Stimulated activated naive CD4-positive, alpha-beta T cell (primary cell): ENCODE measurements around the gene ZNF488.

Source experiments
- DNase-seq, 6 experiments: peaks; one replicate each; lab custom pipeline; 2025; lab: John Stamatoyannopoulos, UW

Gene ZNF488

DNA sequence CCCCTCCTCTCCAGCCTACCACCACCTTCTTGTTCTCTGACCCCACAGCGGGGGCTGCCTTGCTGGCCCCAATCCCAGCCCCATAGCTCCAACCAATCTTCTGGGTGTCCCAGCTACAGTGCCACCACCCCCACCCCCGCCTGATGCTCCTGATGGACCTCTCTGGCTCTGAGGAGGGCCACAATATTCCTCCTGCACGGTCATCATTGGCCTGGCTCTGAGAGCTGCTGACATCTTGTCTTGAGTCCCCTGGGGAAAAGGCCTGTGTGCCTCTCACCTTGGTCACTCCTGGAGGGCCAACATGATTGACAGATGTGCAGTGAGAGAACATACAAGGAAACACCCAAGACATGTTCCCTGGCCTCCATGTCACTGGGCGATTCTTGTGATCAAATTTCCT lies 54.2 kb downstream of the ZNF488 start:
- no peak for DNase-seq

DNA sequence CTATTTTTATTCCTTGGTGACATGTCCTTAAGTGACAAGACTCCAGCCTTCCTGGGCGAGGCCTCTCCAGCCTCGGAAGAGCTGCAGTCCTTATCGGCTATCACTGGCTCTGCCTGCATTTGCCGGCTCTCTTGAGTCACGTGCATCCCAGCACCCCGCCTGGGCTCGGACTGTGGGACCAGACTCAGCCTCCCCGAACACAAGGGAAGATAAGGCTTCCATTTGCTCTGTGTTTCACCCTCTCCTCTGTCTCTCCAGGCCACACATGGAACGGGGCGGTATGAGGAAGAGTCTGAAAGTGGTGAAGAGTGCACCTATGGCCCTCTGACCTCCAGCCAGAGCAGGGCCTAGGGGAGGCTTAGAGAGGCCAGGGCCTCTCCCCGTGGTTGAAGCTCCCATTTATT lies 57.2 kb downstream of the ZNF488 start:
- no peak for DNase-seq

DNA sequence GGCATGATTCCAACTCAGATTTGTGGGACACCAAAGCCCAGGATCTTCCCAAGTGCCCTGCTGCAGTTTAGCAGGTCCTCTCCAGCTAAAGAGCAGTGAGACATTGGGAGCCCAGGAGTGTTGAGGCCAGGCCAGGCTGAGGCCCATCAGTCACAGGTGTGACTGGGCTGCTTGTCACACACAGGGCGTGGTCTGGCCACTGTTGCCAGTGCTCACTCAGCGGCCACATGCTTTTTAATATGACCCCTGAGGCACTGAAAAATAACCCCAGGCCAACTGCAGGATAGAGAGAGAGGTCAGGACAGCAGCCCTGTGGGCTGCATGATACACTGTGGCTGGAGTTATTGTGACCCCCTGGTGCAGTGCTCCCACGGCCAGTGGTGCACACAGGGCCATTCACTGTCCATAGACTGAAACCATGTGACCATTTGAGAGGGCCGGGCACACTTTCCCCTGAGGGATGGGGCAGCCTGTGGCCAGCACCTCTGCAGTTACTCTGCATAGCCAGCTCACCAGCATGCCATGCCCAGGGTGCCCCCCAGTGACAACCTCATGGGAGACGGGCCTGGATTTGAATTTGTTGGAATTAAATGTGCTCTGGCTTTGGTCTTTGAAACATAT lies 57.7 kb downstream of the ZNF488 start:
- DNase-seq: no peak

- no peak for DNase-seq
Measured at GRCh38 chr10:47325303-47326291, 58.5 kb downstream of the ZNF488 start.

DNA sequence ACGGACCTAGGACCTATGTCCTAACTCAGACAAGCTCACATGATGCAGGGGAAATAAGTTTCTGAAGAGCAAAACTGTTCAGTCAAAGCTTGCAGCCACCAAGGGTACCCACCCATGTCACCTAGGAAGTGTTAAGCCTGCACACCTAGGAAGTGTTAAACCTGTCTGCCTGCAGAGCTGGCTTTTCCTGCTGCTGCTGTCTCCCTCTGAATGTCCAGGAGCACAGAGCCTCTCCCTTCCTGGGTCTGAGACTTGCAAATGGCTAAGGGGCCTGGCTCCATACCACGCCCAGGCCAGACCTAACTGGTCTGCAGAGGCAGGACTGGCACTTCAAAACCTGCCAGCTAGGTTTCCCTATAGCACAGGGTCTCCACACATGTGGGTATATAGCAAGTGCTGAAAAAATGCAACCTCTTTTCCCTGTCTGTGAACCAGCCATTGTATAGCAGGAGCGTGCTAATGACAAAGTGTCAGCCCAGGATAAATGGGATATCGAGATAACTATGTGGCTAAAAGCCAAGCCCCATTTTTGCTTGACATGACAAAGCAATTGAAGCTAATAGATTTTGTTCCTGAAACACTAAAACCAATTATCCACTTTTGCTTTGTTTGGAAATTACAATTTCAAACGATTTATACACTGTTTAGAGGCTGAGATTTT lies 60.3 kb downstream of the ZNF488 start:
- DNase-seq: no peak

GRCh38 chr10:47323087-47323486 lies 61.0 kb downstream of the ZNF488 start:
- DNase-seq: no peak

- no peak for DNase-seq
Measured at GRCh38 chr10:47322300-47323061, 61.6 kb downstream of the ZNF488 start, which contains the start of gene GDF2. GDF2 (plus strand) TSS chr10:47322454; CDS start chr10:47322669, 215 bp downstream.

DNA sequence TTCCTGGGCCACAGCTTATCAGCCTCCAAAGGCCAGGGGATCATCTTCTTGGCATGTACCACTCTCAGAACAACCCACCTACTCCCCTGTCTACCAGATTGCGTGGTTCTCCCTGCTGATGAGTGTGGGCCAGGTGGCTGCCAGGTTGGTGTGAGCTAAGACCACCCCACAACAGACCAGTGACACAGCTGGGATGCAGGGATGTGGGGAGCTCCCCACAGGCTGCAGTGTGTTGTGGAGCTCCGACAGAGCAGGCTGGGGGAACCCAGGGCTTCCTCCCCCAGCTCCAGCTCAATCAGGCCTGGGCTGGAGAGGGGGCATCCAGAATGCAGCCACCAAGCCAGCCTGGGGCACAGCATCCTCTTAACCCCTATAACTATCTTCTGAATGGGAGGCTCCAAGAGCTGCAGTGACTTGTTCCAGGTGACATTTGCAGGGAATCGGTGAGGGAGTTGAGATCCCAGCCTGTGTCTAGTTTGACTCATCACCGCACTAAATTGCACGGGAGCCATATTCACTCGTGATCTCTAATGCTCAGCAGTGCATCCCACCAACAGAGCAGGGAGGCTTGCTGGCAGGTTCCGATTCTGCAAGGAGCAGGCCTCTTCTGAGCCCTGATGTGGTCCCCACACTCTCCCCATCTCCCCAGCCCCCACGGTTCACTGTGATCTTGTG lies 62.4 kb downstream of the ZNF488 start:
- DNase-seq: no peak

DNA sequence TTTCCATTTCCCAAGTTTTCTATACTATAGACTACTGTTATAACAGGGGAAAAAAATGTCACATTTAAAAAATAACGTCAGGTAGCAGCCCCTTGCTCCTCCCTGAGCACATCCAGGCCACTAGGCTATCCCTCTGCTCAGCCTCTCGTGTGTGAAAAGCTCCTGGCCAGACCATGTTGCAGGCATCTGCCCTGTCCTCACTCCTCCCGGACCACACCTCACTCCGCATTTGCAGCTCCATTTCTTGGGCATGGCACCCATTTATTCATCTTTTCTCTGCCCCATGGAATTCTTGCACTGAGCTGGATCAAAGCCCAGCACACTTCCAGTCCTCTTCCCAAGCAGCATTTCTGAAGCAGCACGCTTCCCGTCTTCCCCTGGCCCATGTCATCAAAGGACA lies 63.3 kb downstream of the ZNF488 start:
- no peak for DNase-seq

DNA sequence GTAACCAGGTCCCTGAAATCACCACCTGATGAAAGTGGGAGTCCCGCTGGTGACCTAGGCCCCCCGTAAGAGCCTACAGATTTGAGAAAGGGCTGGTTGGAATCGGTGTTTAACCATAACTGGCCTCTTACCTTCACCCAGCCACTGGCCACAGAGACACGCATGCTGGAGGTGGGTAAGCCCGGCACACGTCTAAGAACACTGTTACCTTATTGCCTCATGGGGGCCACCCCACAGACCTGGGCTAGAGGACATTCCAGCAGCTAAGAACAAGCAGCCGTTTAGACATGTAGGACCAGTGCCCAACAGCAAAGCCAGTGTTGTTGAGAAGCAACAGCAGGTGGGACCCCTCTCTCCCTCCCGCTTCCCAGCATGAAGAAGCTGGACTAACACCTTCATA lies 64.3 kb downstream of the ZNF488 start:
- no peak for DNase-seq

DNA sequence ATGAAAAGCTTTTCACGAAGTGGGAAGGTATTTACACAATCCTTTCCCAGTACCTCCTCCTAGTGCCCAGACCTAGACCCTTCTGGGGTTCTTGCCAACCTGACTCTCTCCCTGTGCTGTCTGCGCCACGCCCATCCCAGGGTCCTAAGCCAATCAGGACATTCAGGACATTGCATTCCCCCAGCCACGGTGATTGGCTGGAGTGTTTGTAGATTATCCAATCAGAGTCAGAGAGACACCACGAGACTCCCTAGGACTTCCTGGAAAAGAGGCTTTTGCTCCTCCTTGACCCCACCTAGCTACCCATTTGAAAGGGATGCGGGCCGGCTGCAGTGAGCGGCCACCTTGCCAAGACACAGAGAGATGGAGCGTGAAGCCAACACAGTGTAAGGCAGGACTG lies 65.4 kb downstream of the ZNF488 start:
- DNase-seq: no peak

DNA sequence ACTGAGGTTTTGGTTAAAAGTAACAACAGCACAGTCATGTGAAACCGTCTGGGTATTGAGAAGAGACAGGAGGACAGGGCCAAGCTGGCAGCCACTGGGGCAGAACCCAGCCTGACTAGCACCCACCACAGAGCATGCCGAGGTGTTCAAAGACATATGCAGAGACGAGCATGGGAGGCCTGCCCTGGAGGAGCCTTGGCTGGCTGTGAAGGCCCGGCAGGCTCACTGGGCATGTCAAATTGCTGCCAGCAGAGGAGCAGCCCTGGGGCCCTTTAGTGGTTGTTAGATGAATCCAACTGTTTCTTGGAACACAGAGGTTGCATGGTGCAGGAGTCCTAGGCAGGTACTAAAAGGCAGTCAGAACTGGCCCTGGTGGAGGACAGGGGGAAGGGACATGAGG lies 66.8 kb downstream of the ZNF488 start:
- no peak for DNase-seq

DNA sequence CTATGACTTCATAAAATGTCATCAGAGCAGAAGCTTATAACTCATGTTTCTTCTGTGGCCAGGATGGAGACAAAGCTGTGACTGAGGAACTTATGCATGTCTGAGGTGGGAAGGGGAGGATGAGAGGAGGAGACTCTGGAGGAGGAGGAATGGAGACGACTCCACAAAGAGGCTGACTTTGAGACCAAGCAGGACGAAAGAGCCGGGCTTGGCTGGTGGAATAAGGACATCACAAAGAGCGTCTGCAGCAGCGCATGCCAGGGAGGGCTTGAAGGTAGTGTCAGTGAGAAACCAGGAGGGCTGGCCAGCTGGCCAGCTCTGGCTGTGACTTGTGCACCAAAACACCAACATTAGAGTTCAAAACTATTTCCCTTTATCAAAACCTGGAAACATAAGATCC lies 68.0 kb downstream of the ZNF488 start:
- DNase-seq: no peak
